Smooth muscle cell (in vitro differentiated cells): ENCODE measurements around the gene PRSS58. TPM values are rescaled to one million over a fixed set of nuclear protein-coding genes. Genes with fewer than 3 reads are reported as not detected.

ENCODE experiments used
- DNase-seq: peaks from one replicate; lab custom pipeline; 2025; ENCODE audit not compliant: unreplicated experiment; lab: John Stamatoyannopoulos, UW
- H2AFZ ChIP-seq: fragments of 200-600 bp; sonication (generic); 2 replicates; pipeline ENCODE4 v1.6.0; 2016; ENCODE audit warnings: antibody characterized with exemption, low read depth, mild to moderate bottlenecking
- H3F3A ChIP-seq: fragments of 200-600 bp; sonication (generic); 2 replicates; pipeline ENCODE4 v1.6.0; 2017; ENCODE audit warnings: antibody characterized with exemption, low read depth
- H3K27ac ChIP-seq: fragments of 200-600 bp; sonication (generic); 2 replicates; pipeline ENCODE4 v1.5.1; 2016; ENCODE audit warnings: low read depth, mild to moderate bottlenecking
- H3K27me3 ChIP-seq: fragments of 200-600 bp; sonication (generic); 2 replicates; pipeline ENCODE4 v1.6.1; 2016; ENCODE audit warnings: low read depth, mild to moderate bottlenecking
- H3K36me3 ChIP-seq: fragments of 200-600 bp; sonication (generic); 2 replicates; pipeline ENCODE4 v1.5.1; 2016; ENCODE audit warnings: low read depth
- H3K4me1 ChIP-seq: fragments of 200-600 bp; sonication (generic); 2 replicates; pipeline ENCODE4 v1.5.1; 2016; ENCODE audit warnings: low read depth
- H3K4me2 ChIP-seq: fragments of 200-600 bp; sonication (generic); 2 replicates; pipeline ENCODE4 v1.6.0; 2016; ENCODE audit warnings: mild to moderate bottlenecking
- H3K4me3 ChIP-seq: fragments of 200-600 bp; sonication (generic); 2 replicates; pipeline ENCODE4 v1.5.1; 2016; ENCODE audit warnings: mild to moderate bottlenecking
- H3K79me2 ChIP-seq: fragments of 200-600 bp; sonication (generic); 2 replicates; pipeline ENCODE4 v1.6.0; 2016; ENCODE audit warnings: low read depth, mild to moderate bottlenecking
- H3K9ac ChIP-seq: fragments of 200-600 bp; sonication (generic); 2 replicates; pipeline ENCODE4 v1.6.0; 2016; ENCODE audit warnings: low read depth
- H3K9me3 ChIP-seq: fragments of 200-600 bp; sonication (generic); replicated peaks from 2 replicates; pipeline ENCODE4 v1.5.1; 2016; ENCODE audit warnings: low read depth
- H4K20me1 ChIP-seq: fragments of 200-600 bp; sonication (generic); 2 replicates; pipeline ENCODE4 v1.6.0; 2016; ENCODE audit warnings: low read depth
- CTCF ChIP-seq: fragments of 200-600 bp; sonication (generic); IDR thresholded peaks from 2 replicates; pipeline ENCODE4 v1.5.1; 2017; ENCODE audit warnings: borderline replicate concordance, mild to moderate bottlenecking, antibody characterized with exemption; ENCODE audit not compliant: insufficient read depth, poor library complexity, severe bottlenecking
- WGBS: methylation state at CpG from one replicate; pipeline ENCODE4 v1.1.7; 2016; ENCODE audit warnings: low lambda C conversion rate; 5-methylcytosine and 5-hydroxymethylcytosine counted together
- polyA plus RNA-seq: library from polyadenylated mRNA; unstranded; fragments of >200 nt; fragmentation: Nextera tagmentation; extraction: Ambion mirVana; gene quantifications from 2 replicates; pipeline ENCODE4 v1.2.1, GENCODE V29; 2016
- total RNA-seq: library from RNA; depleted of rRNA; stranded (reverse); fragments of >200 nt; gene quantifications from 2 replicates; pipeline ENCODE4 v1.2.3, GENCODE V29; 2014

The PRSS58 gene
- total and polyA plus RNA-seq, 2 experiments from 2014 or later: not detected

DNA sequence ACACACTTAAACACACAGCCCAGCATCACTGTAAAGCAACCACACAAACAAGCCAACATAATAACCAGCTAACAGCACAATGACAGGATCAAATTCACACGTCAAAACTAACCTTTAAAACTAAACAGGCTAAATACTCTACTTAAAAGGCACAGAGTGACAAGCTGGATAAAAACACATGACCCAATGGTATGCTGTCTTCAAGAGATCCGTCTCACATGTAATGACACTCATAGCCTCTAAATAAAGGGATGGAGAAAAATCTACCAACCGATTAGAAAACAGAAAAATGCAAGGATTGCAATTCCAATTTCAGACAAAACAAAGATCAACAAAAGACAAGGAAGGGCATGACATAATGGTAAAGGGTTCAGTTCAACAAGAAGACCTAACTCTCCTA, 17.2 kb upstream of the PRSS58 start:
- H3K27ac ChIP-seq: no peak overlapping the region
- no peaks in the 10 kb centered on the region for H4K20me1 ChIP-seq
- no peaks in the 10 kb centered on the region for H3K79me2 ChIP-seq
- no peak for TF ChIP-seq CTCF
- no peak for DNase-seq
- no peaks in the 10 kb centered on the region for H3K36me3 ChIP-seq
- 85% methylated on average over 3 of the region's 3 CpGs for WGBS
- no peaks in the 10 kb centered on the region for H3F3A ChIP-seq
- no peaks in the 10 kb centered on the region for H3K9me3 ChIP-seq
- no peaks in the 10 kb centered on the region for H3K4me1 ChIP-seq
- H3K4me3 ChIP-seq: no peak overlapping the region
- peaks cover 6% of the 10 kb centered on the region for H3K27me3 ChIP-seq
- no peak overlapping the region for H3K9ac ChIP-seq
- no peak overlapping the region for H3K4me2 ChIP-seq
- H2AFZ ChIP-seq: no peak overlapping the region

GRCh38 chr7:142272841-142273240, 15.0 kb upstream of the PRSS58 start:
- Histone ChIP-seq H3K79me2 (no peaks in the 10 kb centered on the region), H3F3A (no peaks in the 10 kb centered on the region), H3K9me3 (no peaks in the 10 kb centered on the region), H4K20me1 (no peaks in the 10 kb centered on the region), H3K27me3 (no peaks in the 10 kb centered on the region), H3K4me1 (no peaks in the 10 kb centered on the region), H3K36me3 (no peaks in the 10 kb centered on the region), H3K4me2 (no peak overlapping the region), H3K9ac (no peak overlapping the region), H3K4me3 (no peak overlapping the region), H2AFZ (no peak overlapping the region), H3K27ac (no peak overlapping the region)
- WGBS: 47% methylated on average over 2 of the region's 2 CpGs
- no peak for TF ChIP-seq CTCF
- DNase-seq: no peak

DNA sequence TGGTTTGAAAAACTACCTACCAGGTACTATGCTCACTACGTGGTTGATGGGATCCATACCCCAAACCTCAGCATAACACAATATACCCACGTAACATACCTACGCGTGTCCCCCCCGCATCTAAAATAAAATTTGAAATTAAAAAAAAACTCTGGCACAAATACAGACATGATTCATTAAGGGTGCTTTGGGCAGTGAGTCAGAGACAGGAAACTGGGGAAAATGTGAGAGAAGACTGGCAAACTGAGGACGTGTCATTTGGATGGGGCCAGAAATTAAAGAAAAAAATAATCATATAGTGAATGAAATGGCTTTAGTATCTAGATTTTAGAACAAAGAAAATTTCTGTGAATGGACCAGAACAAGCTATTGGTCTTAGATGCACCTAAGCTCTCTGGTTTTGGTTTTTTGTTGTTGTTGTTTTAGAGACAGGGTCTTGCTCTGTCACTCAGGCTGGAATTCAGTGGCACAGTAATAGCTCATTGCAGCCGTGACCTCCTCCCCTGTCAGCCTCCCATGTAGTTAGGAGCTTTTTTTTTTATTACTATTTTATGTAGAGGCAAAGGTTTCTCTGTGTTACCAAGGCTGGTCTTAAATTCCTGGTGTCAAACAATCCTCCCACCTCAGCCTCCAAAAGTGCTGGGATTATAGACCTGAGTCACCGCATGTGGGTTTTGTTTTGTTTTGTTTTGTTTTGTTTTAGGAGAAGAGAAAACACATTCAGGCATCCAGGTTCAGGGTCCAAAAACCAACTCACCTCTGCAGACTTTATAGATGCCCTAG, 5.9 kb upstream of the PRSS58 start:
- no peaks in the 10 kb centered on the region for H3K4me1 ChIP-seq
- H3K9me3 ChIP-seq: no peaks in the 10 kb centered on the region
- H3K4me2 ChIP-seq: no peak overlapping the region
- no peak for TF ChIP-seq CTCF
- H3K4me3 ChIP-seq: no peak overlapping the region
- DNase-seq: no peak
- H3F3A ChIP-seq: no peaks in the 10 kb centered on the region
- no peaks in the 10 kb centered on the region for H4K20me1 ChIP-seq
- H3K9ac ChIP-seq: no peak overlapping the region
- 73% methylated on average over 8 of the region's 8 CpGs for WGBS
- peak overlapping the region; percentile 60 for H3K27ac ChIP-seq
- no peaks in the 10 kb centered on the region for H3K36me3 ChIP-seq
- peak overlapping the region; percentile 74 for H2AFZ ChIP-seq
- H3K79me2 ChIP-seq: no peaks in the 10 kb centered on the region
- H3K27me3 ChIP-seq: no peaks in the 10 kb centered on the region

GRCh38 chr7:142250705-142251104, 7.2 kb downstream of the PRSS58 start:
- Histone ChIP-seq H3K4me3 (no peak overlapping the region), H3K4me2 (no peak overlapping the region), H2AFZ (no peak overlapping the region), H3F3A (no peaks in the 10 kb centered on the region), H3K36me3 (no peaks in the 10 kb centered on the region), H3K9me3 (no peaks in the 10 kb centered on the region), H3K4me1 (no peaks in the 10 kb centered on the region), H4K20me1 (no peaks in the 10 kb centered on the region), H3K79me2 (no peaks in the 10 kb centered on the region), H3K27ac (no peak overlapping the region), H3K27me3 (no peaks in the 10 kb centered on the region), H3K9ac (no peak overlapping the region)
- 53% methylated on average over 2 of the region's 2 CpGs for WGBS
- no peak for TF ChIP-seq CTCF
- no peak for DNase-seq
